Astrocyte (in vitro differentiated cells and primary cell): Measurements from ENCODE around the gene TRAF6.

Experiments
- EZH2 ChIP-seq: IDR thresholded peaks from 2 replicates; pipeline ENCODE4 v1.6.1; 2012; ENCODE audit warnings: mild to moderate bottlenecking, low read length, inconsistent platforms; ENCODE audit not compliant: insufficient read depth
- TF ChIP-seq, protein P1 (sequence below): IDR thresholded peaks from 2 replicates; pipeline ENCODE4 v1.5.1; 2011; ENCODE audit warnings: low read depth, mild to moderate bottlenecking, inconsistent platforms, low read length, moderate library complexity; ENCODE audit not compliant: insufficient read depth

- TF ChIP-seq, protein P1, sequence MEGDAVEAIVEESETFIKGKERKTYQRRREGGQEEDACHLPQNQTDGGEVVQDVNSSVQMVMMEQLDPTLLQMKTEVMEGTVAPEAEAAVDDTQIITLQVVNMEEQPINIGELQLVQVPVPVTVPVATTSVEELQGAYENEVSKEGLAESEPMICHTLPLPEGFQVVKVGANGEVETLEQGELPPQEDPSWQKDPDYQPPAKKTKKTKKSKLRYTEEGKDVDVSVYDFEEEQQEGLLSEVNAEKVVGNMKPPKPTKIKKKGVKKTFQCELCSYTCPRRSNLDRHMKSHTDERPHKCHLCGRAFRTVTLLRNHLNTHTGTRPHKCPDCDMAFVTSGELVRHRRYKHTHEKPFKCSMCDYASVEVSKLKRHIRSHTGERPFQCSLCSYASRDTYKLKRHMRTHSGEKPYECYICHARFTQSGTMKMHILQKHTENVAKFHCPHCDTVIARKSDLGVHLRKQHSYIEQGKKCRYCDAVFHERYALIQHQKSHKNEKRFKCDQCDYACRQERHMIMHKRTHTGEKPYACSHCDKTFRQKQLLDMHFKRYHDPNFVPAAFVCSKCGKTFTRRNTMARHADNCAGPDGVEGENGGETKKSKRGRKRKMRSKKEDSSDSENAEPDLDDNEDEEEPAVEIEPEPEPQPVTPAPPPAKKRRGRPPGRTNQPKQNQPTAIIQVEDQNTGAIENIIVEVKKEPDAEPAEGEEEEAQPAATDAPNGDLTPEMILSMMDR, result no peak
- no peak for TF ChIP-seq EZH2
Measured at GRCh38 chr11:36510594-36510942, 496 bp upstream of the TRAF6 start.
